PC-9 (cell line): ENCODE measurements around the gene TENT4A.

Experiments used
- CTCF ChIP-seq: fragments of 200-600 bp; sonication (generic); conservative IDR thresholded peaks from 2 replicates; pipeline ENCODE4 v1.6.1; 2017; ENCODE audit warnings: mixed run types, antibody characterized with exemption, mild to moderate bottlenecking, moderate library complexity
- EZH2 ChIP-seq: fragments of 200-600 bp; sonication (generic); IDR thresholded peaks from 2 replicates; pipeline ENCODE4 v1.8.0; 2017; ENCODE audit warnings: antibody characterized with exemption, low read depth

GRCh38 chr5:6742081-6742758, 29.0 kb downstream of the TENT4A start:
- no peak for TF ChIP-seq EZH2
- TF ChIP-seq CTCF, result no peak
